ENCODE results near the gene ZC3H7A. TPM values are rescaled to one million over a fixed set of nuclear protein-coding genes. Genes with fewer than 3 reads are reported as not detected.
A peak's percentile ranks its signal among the peaks of the same experiment; 100 is the strongest.
"Not testable (repeated sequence)": the region's sequence is repeated elsewhere in the genome, so short reads cannot be mapped to it uniquely, and the experiment has no call there.

Gene ZC3H7A
- total RNA-seq, 1 experiment from 2014 or later: 14.2 TPM

DNA sequence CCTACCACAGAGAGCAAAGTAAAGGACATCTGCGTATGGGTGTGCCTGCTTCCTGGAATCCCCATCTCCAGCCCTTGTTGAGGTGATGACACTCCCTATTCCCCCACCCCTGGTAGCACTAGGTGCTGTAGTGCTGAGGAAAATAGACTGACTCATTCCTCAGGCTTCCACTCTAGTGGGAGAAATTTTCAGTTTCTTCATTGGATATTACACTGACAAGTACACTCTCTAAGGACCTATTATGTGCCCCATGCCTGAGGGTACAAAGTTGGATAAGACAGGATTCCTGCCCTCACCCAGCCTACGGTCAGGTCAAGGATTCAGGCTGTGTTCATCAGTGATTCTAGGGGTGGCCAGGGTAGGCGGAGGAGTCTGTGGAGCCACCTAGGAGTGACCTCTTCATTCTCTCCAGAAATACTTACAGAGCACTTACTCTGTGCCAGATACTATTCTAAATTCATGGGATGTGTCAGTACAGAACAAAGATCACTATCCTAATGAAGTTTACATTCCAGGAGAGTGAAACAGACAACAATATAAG lies 4.5 kb upstream of the ZC3H7A start:
- DNase-seq (ENCODE audit: low spot score): no peak

DNA sequence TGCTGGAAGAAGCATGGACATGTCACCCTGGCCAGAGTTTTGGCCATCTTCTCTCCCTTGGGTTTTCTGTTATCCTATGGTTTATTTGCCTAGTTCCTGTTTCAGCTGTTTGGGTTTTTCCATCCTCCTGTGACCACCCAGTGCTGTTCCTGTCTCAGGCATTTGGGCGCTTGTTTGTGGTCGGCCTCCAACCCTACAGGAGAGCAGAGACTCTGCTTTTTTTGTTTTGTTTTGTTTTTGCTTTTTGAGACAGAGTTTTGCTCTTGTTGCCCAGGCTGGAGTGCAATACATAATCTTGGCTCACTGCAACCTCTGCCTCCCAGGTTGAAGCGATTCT lies 3.3 kb upstream of the ZC3H7A start:
- no peak for DNase-seq (ENCODE audit: low spot score)

DNA sequence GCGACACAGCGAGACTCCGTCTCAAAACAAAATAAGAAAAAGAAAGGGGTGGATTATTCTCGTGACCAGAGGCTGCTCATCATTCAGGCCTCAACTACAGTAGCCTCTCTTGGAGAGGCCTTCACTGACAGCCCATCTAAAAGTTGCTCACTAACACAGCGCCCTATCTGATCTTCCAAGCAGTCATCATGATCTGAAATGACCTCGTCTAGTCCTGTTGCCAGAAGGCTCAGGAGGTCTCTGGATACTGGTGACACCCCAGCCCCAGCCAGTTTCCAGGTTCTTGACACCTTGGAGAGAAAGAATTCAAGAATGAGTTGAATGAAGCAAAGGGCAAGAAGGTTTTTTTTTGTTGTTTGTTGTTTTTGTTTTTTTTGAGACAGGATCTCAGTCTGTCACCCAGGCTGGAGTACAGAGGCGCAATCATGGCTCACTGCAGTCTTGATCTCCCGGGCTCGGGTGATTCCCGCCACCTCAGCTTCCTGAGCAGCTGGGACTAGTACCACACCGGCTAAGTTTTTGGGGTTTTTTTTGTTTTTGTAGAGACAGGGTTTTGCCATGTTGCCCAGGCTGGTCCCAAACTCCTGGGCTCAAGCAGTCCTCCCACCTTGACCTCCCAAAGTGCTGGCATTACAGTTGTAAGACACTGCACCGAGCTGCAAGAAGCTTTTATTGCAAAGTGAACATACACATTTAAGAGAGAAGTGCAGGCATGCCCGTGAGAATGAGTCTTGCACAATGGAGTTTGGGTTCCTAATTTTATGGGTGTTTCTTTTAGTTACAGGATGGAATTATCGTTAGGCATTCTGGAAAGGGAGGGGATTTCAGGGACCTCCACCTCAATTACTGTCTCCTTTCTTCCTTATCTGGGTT lies 2.7 kb upstream of the ZC3H7A start:
- no peak for DNase-seq (ENCODE audit: low spot score)

- no peak for DNase-seq (ENCODE audit: low spot score)
Measured at GRCh38 chr16:11799017-11799381, 1.9 kb upstream of the ZC3H7A start.

DNA sequence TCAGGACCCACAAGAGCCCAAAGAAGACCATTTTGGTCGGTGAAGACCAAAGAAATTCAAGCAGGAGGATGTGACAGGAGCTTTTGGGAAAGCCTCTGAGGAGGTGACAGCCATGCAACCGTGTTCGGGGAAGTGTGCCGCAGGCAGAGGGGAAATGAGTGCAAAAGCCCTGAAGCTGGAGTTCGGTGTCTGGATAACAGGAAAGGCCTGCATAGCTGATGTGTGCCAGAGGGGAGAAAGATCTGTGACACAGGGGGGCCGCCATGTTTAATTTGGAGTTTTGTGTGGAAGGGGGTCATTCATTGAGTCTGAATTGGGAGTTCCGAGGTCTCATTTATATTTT lies 870 bp upstream of the ZC3H7A start:
- DNase-seq (ENCODE audit: low spot score): peak; percentile 32

DNA sequence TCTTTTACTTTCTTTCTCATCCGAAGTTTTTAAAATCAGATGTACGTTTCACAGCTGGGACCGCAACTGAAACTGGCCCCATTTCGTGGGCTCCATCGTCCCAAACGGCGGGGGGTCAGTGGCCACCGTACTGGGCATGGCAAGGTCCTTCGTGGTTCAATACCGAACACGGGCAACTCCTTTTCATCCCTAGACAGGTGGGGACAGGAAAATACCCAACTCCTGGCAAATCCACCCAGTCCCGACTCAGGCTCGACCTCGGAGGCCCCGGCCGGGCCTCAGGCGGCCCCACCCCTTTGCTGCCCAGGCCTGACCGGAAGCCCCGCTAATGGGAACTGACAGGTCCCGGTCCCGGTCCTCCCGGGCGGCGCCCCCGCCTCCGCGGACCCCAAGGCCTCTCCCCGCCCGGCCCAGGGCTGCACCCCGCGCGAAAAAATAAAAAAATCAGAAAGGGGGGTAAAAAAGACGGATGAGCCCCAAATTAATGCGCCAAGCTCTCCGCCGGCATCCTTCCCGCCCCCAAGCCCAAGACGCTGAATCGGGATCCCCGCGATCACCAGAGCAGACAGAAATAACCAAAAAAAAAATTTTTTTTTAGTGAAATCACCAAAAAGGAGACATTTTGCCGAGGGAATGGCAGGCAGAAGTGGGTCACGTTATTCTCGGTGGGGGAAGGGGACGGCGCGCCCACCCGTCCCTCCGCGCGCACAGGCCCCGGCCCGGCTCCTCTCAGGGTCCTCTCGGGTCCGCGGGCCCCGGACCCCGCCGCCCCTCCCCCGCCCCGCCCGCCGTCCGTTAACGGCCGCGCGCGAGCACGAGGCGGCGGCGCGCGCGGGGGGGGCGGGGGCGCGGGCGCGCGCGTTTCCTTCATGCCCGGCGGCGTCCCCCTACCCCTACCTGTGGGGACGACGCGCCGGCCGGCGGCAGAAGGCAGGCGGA lies 562 bp downstream of the ZC3H7A start:
- DNase-seq (ENCODE audit: low spot score): no peak

GRCh38 chr16:11795887-11796226 lies 1.2 kb downstream of the ZC3H7A start:
- DNase-seq (ENCODE audit: low spot score): no peak

GRCh38 chr16:11794996-11795886 lies 1.8 kb downstream of the ZC3H7A start:
- DNase-seq (ENCODE audit: low spot score): no peak

DNA sequence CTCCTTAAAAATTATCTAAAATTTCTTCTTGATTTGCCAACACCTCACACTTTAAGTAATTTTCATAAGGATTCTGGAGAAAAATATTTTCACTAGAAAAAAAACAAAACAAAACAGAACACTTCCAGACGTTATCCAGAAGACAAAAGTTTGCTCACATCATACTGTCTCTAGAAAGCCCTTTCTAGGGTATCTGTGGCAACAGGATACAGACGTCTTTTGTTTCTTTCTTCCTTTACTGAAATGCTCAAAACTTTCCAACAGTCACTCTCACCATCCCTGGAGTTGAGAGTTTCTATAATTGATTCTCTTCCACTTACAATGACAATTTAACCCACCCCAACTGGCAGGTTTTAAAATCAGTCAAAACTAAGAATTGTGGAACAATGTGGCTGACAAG lies 2.6 kb downstream of the ZC3H7A start:
- DNase-seq (ENCODE audit: low spot score): no peak

- DNase-seq (ENCODE audit: low spot score): no peak
Measured at GRCh38 chr16:11793840-11794239, 3.2 kb downstream of the ZC3H7A start.

DNA sequence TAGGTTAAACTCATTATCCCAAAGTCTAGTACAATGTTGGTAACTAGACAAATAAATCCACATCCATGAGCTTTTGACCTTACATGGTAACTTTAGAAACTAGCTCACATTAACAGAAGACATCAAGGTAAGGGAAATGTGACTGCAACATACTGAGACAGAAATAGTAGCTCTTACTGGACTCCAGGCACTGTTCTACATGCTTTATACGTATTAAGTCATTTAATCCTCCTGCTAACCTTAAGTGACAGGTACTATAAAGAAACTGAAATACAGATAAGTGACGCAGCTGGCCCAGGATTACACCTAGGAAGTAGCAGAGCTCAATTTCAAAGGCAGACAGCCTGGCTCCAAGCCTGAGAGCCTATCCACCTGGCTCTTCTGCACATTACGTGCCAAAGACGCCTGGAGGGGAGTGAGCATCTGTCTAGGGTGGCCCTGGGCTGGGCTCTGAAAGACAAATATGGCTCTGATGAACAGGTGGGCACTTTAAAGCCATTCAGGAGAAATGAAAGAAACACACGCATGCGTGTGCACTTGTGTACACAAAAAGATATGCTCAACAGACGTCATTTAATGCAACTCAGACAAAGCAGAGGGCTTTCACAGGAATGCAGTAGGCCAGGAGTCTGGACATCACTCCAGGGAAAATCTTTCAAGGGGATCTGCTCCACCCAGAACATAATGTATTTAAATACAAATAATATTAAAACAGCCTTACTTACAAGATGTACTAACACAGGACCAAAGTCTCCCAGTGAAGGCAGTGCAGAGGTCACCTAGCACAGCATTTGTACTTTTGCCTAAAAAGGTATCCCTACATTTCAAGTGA lies 4.4 kb downstream of the ZC3H7A start:
- DNase-seq (ENCODE audit: low spot score): no peak

DNA sequence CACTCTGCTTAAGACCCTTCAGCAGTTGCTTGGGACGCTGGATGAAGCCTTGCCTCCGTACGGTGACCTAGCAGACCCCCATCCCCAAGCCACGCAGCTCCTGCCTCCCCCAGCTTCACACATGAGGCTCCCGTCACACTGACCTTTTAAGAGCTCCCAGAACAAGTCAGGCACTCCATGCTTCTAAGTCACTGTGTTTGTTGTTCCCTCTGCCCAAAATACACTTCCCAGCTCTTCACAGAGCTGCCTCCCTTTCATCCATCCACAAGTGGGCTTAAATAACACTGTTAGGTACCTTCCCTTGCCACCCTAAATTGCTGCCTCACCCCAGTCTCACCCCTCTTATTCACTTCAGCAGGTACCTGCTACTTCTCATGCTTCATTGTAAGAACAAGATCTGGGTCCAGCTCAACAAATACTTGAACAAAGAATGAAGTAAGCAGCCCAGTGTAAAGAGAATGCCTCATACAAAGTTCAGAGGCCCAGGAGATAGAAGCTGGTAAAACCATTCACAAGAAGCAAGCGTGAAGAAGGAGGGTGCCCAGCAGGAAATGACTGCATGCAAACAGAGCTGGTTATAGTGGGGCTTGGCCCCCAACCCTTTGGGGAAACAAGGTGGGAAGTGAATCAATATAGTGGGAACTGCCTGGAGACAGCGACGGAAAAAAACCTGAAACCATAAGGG lies 5.8 kb downstream of the ZC3H7A start:
- no peak for DNase-seq (ENCODE audit: low spot score)

DNA sequence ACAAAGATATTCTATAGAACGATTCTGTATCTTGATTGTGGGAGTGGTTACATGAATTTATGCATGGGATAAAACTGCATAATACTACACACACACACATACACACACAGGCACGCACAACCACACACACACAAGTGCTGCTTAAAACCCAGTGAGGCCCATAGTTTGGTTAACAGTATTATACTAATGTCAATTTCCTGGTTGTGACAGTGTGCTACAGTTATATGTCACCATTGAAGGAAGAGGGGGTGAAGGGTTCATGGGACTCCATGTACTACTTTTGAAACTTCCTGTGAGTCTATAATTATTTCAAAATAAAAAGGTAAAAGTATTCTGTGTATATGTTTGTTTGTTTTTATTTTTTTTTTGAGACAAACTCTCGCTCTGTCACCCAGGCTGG lies 8.1 kb downstream of the ZC3H7A start:
- no peak for DNase-seq (ENCODE audit: low spot score)

DNA sequence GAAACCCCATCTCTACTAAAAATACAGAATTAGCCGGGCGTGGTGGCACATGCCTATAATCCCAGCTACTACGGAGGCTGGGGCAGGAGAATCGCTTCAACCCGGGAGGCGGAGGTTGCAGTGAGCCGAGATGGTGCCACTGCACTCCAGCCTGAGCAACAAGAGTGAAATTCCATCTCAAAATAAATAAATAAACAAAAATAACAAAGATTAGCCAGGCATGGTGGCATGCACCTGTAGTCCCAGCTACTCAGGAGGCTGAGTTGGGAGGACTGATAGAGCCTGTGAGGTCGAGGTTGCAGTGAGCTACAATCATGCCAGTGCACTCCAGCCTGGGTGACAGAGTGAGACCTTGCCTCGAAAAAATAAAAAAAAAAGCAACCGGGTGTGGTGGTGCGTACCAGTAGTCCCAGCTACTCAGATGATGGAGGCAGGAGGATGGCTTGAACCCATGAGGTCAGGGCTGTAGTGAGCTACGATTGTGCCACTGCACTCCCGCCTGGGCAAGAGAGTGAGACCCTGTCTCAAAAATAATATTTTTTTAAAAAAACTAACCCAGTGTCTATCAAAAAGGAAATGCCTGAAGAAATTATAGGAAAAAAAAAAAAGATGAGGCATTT lies 12.0 kb downstream of the ZC3H7A start:
- DNase-seq (ENCODE audit: low spot score): not testable (repeated sequence)

- DNase-seq (ENCODE audit: low spot score): not testable (repeated sequence)
Measured at GRCh38 chr16:11784381-11784780, 12.7 kb downstream of the ZC3H7A start.

- DNase-seq (ENCODE audit: low spot score): no peak
Measured at GRCh38 chr16:11784038-11784369, 13.1 kb downstream of the ZC3H7A start.

- no peak for DNase-seq (ENCODE audit: low spot score)
Measured at GRCh38 chr16:11783319-11784037, 13.6 kb downstream of the ZC3H7A start.

GRCh38 chr16:11781773-11782172 lies 15.3 kb downstream of the ZC3H7A start:
- DNase-seq (ENCODE audit: low spot score): no peak

Data from HT-29 (cell line).